Measurements from ENCODE around the gene MAGI2.

The MAGI2 gene

GRCh38 chr7:79245623-79246249, 207.7 kb downstream of the MAGI2 start:
- Histone ChIP-seq H3K4me1 (ENCODE audit: control insufficient read depth in 1 of 2, insufficient read depth in 1 of 2, low read depth in 1 of 2, low read length in 1 of 2) (no peaks in the 10 kb centered on the region), H3K36me3 (no peaks in the 10 kb centered on the region), H3K27ac (no peak overlapping the region), H3K9me3 (no peaks in the 10 kb centered on the region), H3K27me3 (no peaks in the 10 kb centered on the region), H3K4me3 (ENCODE audit: low read depth in 1 of 2, low read length in 1 of 2) (no peak overlapping the region)
- no peak for TF ChIP-seq CTCF (IDR thresholded peaks at IDR 0.05)

GRCh38 chr7:79244482-79244881, 209.0 kb downstream of the MAGI2 start:
- no peak for TF ChIP-seq CTCF (IDR thresholded peaks at IDR 0.05)
- Histone ChIP-seq H3K9me3 (no peaks in the 10 kb centered on the region), H3K4me1 (ENCODE audit: control insufficient read depth in 1 of 2, insufficient read depth in 1 of 2, low read depth in 1 of 2, low read length in 1 of 2) (no peaks in the 10 kb centered on the region), H3K27me3 (no peaks in the 10 kb centered on the region), H3K4me3 (ENCODE audit: low read depth in 1 of 2, low read length in 1 of 2) (no peak overlapping the region), H3K27ac (no peak overlapping the region), H3K36me3 (no peaks in the 10 kb centered on the region)

- Histone ChIP-seq H3K4me1 (ENCODE audit: control insufficient read depth in 1 of 2, insufficient read depth in 1 of 2, low read depth in 1 of 2, low read length in 1 of 2) (no peaks in the 10 kb centered on the region), H3K9me3 (no peaks in the 10 kb centered on the region), H3K36me3 (no peaks in the 10 kb centered on the region), H3K4me3 (ENCODE audit: low read depth in 1 of 2, low read length in 1 of 2) (no peak overlapping the region), H3K27me3 (no peaks in the 10 kb centered on the region), H3K27ac (no peak overlapping the region)
- TF ChIP-seq CTCF (IDR thresholded peaks at IDR 0.05), result no peak
Measured at GRCh38 chr7:79241288-79242060, 212.0 kb downstream of the MAGI2 start.

GRCh38 chr7:79240413-79240812, 213.1 kb downstream of the MAGI2 start:
- Histone ChIP-seq H3K27me3 (no peaks in the 10 kb centered on the region), H3K4me1 (ENCODE audit: control insufficient read depth in 1 of 2, insufficient read depth in 1 of 2, low read depth in 1 of 2, low read length in 1 of 2) (no peaks in the 10 kb centered on the region), H3K9me3 (no peaks in the 10 kb centered on the region), H3K27ac (no peak overlapping the region), H3K36me3 (no peaks in the 10 kb centered on the region), H3K4me3 (ENCODE audit: low read depth in 1 of 2, low read length in 1 of 2) (no peak overlapping the region)
- TF ChIP-seq CTCF (IDR thresholded peaks at IDR 0.05), result no peak

GRCh38 chr7:79236352-79237028, 217.0 kb downstream of the MAGI2 start:
- Histone ChIP-seq H3K27ac (no peak overlapping the region), H3K36me3 (no peaks in the 10 kb centered on the region), H3K4me1 (ENCODE audit: control insufficient read depth in 1 of 2, insufficient read depth in 1 of 2, low read depth in 1 of 2, low read length in 1 of 2) (no peaks in the 10 kb centered on the region), H3K27me3 (no peaks in the 10 kb centered on the region), H3K4me3 (ENCODE audit: low read depth in 1 of 2, low read length in 1 of 2) (no peak overlapping the region), H3K9me3 (no peaks in the 10 kb centered on the region)
- no peak for TF ChIP-seq CTCF (IDR thresholded peaks at IDR 0.05)

All from neutrophil (primary cell).